Activated CD4-positive, alpha-beta T cell treated with anti-CD3 and anti-CD28 coated beads, Interleukin-2, amount 10 ng/mL, durations not matched to agents 24 days and 14 days (primary cell): ENCODE measurements around the gene RSBN1L. TPM values are rescaled to one million over a fixed set of nuclear protein-coding genes. Genes with fewer than 3 reads are reported as not detected.

Experiments
- DNase-seq: peaks from one replicate; pipeline ENCODE4 v3.0.0; 2022
- H3K27ac Mint-ChIP-seq: one replicate; pipeline ENCODE4 v1.8.0; 2022; ENCODE audit warnings: mild to moderate bottlenecking, mixed read lengths
- H3K27me3 Mint-ChIP-seq: one replicate; pipeline ENCODE4 v1.8.0; 2022; ENCODE audit warnings: mixed read lengths
- H3K36me3 Mint-ChIP-seq: one replicate; pipeline ENCODE4 v1.8.0; 2022; ENCODE audit warnings: low read depth, mild to moderate bottlenecking, mixed read lengths
- H3K4me1 Mint-ChIP-seq: one replicate; pipeline ENCODE4 v1.8.0; 2021; ENCODE audit warnings: mixed read lengths
- H3K4me3 Mint-ChIP-seq: one replicate; pipeline ENCODE4 v1.8.0; 2022; ENCODE audit warnings: mild to moderate bottlenecking, moderate library complexity, mixed read lengths
- H3K9me3 Mint-ChIP-seq: one replicate; pipeline ENCODE4 v1.8.0; 2021; ENCODE audit warnings: mixed read lengths
- intact Hi-C: fragments of 100-400 bp; cut with micrococcal nuclease; formaldehyde crosslinking; loops from one replicate; pipeline ENCODE4 v1.15.1; 2023
- total RNA-seq: library from RNA; stranded (reverse); gene quantifications from 2 replicates; pipeline ENCODE4 v1.2.3, GENCODE V29; 2022

RSBN1L gene
- total RNA-seq, 1 donor from 2014 or later = 31.3 TPM

DNA sequence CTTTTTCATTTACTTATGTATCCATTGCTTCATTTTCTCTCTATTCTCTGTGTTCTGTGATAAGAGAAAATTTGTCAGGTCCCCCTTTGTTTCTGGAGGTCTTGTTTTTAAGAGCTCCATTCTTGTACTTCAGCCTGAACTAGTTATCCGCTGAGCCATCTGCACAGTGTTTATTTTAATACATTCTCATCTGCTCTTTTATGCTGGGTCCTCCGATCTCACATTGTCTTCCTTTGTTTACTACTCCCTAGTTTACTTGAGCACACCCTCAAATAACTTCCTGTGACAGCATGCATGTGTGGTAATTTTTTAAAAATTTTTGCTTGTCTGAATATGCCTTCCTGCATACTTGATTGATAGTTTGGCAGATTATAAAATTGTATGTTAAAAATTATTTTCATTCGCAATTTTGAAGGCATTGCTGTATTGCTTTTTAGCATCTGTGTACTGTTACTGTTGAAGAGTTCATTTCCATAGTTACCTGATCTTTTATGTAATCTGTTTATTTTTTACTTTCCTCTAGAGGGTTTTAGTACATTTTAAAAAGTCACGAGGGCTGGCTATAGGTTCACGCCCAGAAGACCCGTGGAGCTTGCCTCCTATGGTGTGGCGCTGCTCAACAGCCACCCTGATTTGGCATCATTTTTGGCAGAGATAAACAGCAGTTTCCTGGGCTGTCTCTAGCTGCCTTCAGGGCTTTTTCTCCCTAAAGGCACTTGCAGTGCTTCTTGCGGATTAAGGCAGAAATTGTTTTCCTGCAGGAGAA, 31.9 kb downstream of the RSBN1L start:
- no peaks in the 10 kb centered on the region for H3K9me3 Mint-ChIP-seq
- peak overlapping the region; percentile 31 for H3K4me3 Mint-ChIP-seq
- intact Hi-C loops = no loop called here
- no peaks in the 10 kb centered on the region for H3K27me3 Mint-ChIP-seq
- peaks cover 24% of the 10 kb centered on the region for H3K4me1 Mint-ChIP-seq
- H3K27ac Mint-ChIP-seq = no peak overlapping the region
- DNase-seq = peak; percentile 51
- peaks cover 9% of the 10 kb centered on the region for H3K36me3 Mint-ChIP-seq

DNA sequence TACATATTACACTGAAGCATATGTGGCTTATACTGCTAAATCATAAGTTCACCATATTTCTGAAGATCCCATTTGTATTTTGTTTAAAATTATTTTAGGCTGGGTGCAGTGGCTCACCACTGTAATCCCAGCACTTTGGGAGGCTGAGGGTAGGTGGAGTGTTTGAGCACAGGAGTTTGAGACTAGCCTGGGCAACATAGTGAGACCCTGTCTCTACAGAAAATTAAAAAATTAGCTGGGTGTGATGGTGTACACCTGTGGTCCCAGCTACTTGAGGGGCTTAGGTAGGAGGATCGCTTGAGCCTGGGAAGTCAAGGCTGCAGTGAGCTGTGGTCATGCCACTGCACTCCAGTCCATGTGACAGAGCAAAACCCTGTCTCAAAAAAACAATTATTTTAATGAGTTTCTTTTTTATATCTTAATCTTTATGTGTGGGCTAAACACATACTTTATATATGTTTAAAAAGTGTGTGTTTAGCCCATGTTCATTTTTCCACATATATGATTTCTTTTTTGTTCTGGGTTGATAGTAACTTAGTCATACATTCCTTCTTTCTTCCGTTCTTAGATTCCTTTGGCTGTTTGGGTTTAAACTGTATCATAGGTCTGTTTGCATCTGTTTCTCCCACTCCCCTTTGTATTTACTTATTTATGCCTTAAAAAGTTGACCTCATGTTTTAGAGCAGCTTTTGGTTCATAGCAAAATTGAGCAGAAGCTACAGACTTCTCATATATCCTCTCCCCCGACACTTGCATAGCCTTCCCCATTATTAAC, 33.5 kb downstream of the RSBN1L start:
- peaks cover 9% of the 10 kb centered on the region for H3K36me3 Mint-ChIP-seq
- H3K27ac Mint-ChIP-seq = no peak overlapping the region
- DNase-seq = peak; percentile 27
- no peaks in the 10 kb centered on the region for H3K27me3 Mint-ChIP-seq
- peaks cover 25% of the 10 kb centered on the region for H3K4me1 Mint-ChIP-seq
- no peak overlapping the region for H3K4me3 Mint-ChIP-seq
- H3K9me3 Mint-ChIP-seq = no peaks in the 10 kb centered on the region
- intact Hi-C loops = no loop called here

DNA sequence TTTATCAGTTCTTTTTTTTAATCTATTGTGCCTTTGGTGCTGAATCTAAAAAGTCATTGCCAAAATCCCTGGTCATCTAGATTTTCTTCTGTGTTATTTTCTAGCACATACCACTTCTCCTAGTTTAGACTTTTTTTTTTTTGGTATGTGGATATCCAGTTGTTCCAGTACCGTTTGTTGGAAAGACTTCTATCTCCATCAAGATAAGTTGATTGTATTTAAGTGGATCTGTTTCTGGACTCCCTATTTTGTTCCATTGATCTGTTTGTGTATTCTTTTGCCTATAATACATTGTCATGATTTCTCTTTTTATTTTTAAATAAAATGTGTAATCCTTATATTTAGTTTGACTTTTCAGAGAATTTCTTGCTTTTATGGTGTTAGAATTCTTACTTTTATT, 35.5 kb downstream of the RSBN1L start:
- H3K4me1 Mint-ChIP-seq = peaks cover 27% of the 10 kb centered on the region
- H3K4me3 Mint-ChIP-seq = no peak overlapping the region
- peaks cover 12% of the 10 kb centered on the region for H3K36me3 Mint-ChIP-seq
- DNase-seq = no peak
- H3K27me3 Mint-ChIP-seq = no peaks in the 10 kb centered on the region
- no peak overlapping the region for H3K27ac Mint-ChIP-seq
- no peaks in the 10 kb centered on the region for H3K9me3 Mint-ChIP-seq
- intact Hi-C loops = no loop called here

DNA sequence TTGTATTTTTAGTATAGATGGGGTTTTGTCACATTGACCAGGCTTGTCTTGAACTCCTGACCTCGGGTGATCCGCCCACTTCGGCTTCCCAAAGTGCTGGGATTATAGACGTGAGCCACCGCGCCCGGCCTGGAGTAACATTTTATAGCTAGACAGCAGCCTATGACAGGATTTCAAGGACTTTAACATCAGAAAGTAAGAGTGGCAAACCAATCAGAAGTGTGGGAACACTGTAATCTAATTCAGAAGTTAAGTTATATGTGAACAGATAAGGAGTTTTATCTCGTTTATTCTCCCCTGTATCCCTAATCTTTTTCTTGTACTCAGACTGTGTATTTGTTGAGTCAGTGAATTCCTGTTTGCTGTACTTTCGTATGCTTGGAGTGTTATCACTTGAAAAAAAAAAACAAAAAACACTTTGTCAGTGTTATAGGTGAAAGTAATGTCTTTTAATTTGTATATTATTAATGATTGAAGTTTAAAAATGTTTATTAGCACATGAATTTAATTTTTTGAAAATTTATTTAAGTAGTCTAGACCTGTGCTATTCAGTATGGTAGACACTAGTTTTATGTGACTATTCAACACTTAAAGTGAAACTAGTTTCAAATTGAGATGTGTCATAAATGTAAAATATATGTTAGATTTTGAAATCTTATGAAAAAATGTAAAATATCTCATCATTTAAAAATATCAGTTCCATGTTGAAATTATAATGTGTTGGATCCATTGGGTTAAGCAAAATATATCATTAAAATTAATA, 38.6 kb downstream of the RSBN1L start:
- Mint-ChIP-seq H3K4me1 (peaks cover 15% of the 10 kb centered on the region), H3K9me3 (no peaks in the 10 kb centered on the region), H3K27me3 (no peaks in the 10 kb centered on the region), H3K36me3 (peaks cover 24% of the 10 kb centered on the region), H3K27ac (no peak overlapping the region), H3K4me3 (no peak overlapping the region)
- peak; percentile 43 for DNase-seq
- intact Hi-C loops = no loop called here

DNA sequence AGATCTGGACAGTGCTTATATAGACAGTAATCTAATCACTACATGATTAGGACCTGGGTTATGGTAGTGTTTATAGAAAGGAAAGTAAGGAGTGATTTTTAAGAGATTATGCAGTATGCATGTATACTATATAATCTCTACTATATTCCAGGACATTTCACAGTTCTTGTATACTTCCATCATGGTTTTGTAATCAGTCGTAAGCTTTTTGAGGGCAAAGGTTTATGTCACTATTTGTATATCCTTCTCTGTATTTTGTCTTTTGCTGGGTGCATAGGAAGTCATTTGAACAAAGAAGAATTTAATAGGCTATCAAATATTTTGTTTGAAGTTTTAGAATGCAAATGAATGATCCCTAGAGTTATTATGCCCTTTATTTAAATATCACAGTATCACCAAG, 39.2 kb downstream of the RSBN1L start:
- peaks cover 25% of the 10 kb centered on the region for H3K36me3 Mint-ChIP-seq
- no peaks in the 10 kb centered on the region for H3K9me3 Mint-ChIP-seq
- intact Hi-C loops = no loop called here
- no peak for DNase-seq
- no peaks in the 10 kb centered on the region for H3K27me3 Mint-ChIP-seq
- no peak overlapping the region for H3K27ac Mint-ChIP-seq
- no peak overlapping the region for H3K4me3 Mint-ChIP-seq
- peaks cover 12% of the 10 kb centered on the region for H3K4me1 Mint-ChIP-seq

DNA sequence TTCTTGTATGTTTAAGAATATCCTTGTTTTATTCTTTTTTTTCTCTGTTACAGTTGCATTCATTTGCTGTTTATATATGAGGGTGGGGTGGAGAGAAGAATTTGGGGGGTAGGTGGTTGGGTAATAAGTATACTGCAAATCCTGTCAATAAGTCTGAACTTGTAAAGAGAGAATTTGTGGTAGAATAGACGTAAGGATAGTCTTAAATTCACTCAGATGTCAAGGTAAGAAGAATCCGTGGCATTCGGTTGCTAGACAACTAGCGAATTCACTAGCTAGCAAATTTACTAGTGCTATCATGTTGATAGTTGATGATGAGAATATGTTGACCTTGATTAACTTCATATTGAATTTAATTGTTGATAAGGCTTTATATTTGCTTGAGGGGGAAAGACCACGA, 40.7 kb downstream of the RSBN1L start:
- intact Hi-C loops = no loop called here
- no peak overlapping the region for H3K4me3 Mint-ChIP-seq
- DNase-seq = no peak

DNA sequence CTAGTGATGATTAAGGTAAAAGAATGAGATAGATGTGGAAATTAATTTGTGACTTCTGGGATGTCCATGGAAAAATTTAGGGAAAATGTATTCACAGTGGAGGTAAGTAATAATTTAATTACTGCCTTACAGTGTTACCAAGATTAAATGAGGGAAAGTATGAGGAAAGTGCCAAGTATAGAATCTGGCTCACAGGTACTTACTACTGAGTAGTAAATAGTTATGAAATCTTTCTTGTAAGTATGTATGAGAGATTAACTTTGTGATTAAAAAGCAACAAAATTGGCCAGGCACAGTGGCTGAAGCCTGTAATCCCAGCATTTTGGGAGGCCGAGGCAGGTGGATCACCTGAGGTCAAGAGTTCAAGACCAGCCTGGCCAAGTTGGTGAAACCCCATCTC, 42.1 kb downstream of the RSBN1L start:
- Mint-ChIP-seq H3K9me3 (no peaks in the 10 kb centered on the region), H3K4me3 (no peak overlapping the region)

More for the DNA sequence above, 40.7 kb downstream of the RSBN1L start:
- H3K9me3 Mint-ChIP-seq = no peaks in the 10 kb centered on the region
- peaks cover 8% of the 10 kb centered on the region for H3K4me1 Mint-ChIP-seq
- H3K36me3 Mint-ChIP-seq = peaks cover 24% of the 10 kb centered on the region
- no peaks in the 10 kb centered on the region for H3K27me3 Mint-ChIP-seq
- H3K27ac Mint-ChIP-seq = no peak overlapping the region

DNA sequence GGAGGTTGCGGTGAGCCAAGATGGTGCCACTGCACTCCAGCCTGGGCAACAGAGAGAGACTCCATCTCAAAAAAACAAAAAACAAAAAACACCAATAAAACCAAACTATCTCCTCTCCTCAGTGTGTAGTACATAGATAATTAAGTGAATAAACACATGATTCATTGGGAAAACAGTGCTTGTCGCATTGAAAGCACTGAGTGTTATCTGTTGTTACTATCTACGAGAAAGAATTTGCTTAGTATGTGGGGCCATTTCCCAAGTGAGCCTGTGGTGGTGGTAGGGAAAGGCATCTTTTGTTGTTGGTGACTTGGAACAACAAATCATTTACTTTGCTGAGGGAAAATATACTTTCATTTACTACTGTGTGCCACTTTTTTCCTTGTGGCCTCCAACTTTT, 42.6 kb downstream of the RSBN1L start:
- H3K9me3 Mint-ChIP-seq = no peaks in the 10 kb centered on the region
- intact Hi-C loops = no loop called here
- no peak overlapping the region for H3K27ac Mint-ChIP-seq
- peak; percentile 52 for DNase-seq
- peaks cover 32% of the 10 kb centered on the region for H3K36me3 Mint-ChIP-seq
- H3K4me3 Mint-ChIP-seq = no peak overlapping the region
- H3K27me3 Mint-ChIP-seq = no peaks in the 10 kb centered on the region
- H3K4me1 Mint-ChIP-seq = peaks cover 2% of the 10 kb centered on the region

More for the DNA sequence above, 42.1 kb downstream of the RSBN1L start:
- intact Hi-C loops = no loop called here
- Mint-ChIP-seq H3K27me3 (no peaks in the 10 kb centered on the region), H3K27ac (no peak overlapping the region), H3K4me1 (peaks cover 2% of the 10 kb centered on the region), H3K36me3 (peaks cover 28% of the 10 kb centered on the region)
- DNase-seq = peak; percentile 35

DNA sequence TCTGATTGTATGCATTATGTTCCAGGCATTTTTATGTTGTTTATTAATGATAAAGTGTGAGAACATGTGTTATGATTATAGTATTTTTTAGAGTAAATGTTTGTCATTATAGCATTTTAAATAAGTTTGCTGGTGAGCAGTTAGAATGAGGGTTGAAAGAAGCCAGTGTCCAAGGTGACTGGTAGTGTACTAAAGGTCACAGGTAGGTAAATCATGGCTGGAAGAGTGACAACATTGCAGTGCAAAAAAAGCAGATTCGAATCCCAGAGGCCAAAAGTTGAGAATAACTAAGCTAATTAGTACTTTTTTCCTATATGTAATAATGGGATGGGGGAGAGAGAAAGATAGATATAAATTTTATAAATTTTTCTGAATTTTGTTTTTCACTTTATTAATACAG, 44.0 kb downstream of the RSBN1L start:
- Mint-ChIP-seq H3K4me1 (peaks cover 2% of the 10 kb centered on the region), H3K27me3 (no peaks in the 10 kb centered on the region), H3K4me3 (no peak overlapping the region), H3K27ac (no peak overlapping the region), H3K9me3 (no peaks in the 10 kb centered on the region), H3K36me3 (peaks cover 33% of the 10 kb centered on the region)
- no peak for DNase-seq
- intact Hi-C loops = no loop called here

DNA sequence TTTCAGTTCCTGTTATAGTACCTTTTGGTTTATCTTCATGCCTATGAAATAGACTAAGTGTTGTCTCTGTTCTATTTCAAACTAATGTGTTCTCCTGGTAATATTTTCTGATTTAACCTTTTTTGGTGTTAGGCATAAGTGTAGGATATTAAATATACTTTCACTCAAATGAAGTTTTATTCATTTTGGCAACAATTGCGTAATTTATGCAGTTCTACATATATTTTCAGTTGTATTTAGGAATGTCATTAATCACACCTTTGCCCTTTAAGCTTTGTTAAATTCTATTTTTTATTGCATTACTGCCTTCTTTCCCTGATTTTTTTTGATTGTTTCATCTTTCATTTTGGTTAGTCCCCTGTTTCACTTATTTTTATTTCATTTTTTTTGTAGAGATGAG, 47.3 kb downstream of the RSBN1L start:
- H3K4me3 Mint-ChIP-seq = no peak overlapping the region
- peaks cover 22% of the 10 kb centered on the region for H3K36me3 Mint-ChIP-seq

DNA sequence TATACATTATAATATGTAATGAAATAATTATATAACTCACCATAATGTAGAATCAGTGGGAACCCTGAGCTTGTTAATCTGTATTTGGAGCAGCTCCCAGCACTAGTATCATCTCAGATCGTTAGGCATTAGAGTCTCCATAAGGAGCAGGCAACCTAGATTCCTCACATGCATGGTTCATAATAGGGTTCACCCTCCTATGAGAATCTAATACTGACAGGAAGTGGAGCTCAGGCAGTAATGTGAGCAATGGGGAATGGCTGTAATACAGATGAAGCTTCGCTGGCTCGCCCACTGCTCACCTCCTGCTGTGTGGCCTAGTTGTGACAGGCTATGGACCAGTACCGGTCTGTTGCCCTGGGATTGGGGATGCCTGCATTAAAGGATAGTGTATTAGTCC, 49.5 kb downstream of the RSBN1L start:
- Mint-ChIP-seq H3K27ac (no peak overlapping the region), H3K4me1 (peaks cover 2% of the 10 kb centered on the region), H3K27me3 (no peaks in the 10 kb centered on the region), H3K4me3 (no peak overlapping the region), H3K36me3 (peaks cover 30% of the 10 kb centered on the region), H3K9me3 (no peaks in the 10 kb centered on the region)
- DNase-seq = peak; percentile 37
- intact Hi-C loops = no loop called here

More for the DNA sequence above, 47.3 kb downstream of the RSBN1L start:
- Mint-ChIP-seq H3K4me1 (peaks cover 2% of the 10 kb centered on the region), H3K27ac (no peak overlapping the region), H3K27me3 (no peaks in the 10 kb centered on the region), H3K9me3 (no peaks in the 10 kb centered on the region)
- intact Hi-C loops = no loop called here
- DNase-seq = no peak

DNA sequence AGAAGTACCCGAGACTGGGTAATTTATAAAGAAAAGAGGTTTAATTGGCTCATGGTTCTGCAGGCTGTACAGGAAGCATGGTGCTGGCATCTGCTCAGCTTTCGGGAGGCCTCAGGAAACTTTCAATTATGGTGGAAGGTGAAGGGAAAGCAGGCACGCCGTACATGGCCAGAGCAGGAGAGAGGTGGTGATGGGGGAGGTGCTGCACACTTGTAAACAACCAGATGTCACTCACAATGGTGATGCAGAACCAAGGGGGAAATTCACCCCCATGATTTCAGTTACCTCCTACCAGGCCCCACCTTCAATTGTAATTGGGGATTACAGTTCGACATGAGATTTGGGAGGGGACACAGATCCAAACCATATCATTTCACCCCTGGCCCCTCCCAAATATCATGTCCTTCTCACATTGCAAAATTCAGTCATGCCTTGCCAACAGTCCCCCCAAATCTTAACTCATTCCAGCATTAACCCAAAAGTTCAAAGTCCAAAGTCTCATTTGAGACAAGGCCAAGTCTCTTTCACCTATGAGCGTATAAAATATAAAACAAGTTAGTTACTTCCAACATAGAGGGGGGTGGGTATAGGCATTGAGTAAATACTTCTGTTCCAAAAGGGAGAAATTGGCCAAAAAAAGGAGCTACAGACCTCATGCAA, 50.0 kb downstream of the RSBN1L start:
- DNase-seq = peak; percentile 40
- intact Hi-C loops = no loop called here
- no peak overlapping the region for H3K27ac Mint-ChIP-seq
- no peak overlapping the region for H3K4me3 Mint-ChIP-seq
- H3K9me3 Mint-ChIP-seq = no peaks in the 10 kb centered on the region
- H3K4me1 Mint-ChIP-seq = peaks cover 2% of the 10 kb centered on the region
- H3K36me3 Mint-ChIP-seq = peaks cover 33% of the 10 kb centered on the region
- H3K27me3 Mint-ChIP-seq = no peaks in the 10 kb centered on the region

DNA sequence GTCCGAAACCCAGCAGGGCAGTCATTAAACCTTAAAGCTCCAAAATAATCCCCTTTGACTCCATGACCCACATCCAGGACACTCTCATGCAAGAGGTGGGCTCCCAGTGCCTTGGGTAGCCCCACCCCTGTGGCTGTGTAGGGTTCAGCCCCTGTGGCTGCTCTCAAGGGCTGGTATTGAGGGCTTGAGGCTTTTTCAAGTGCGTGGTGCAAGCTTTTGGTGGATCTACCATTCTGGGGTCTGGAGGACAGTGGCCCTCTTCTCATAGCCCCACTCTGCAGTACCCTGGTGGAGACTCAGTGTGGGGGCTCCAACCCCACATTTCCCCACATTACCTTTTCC, 50.5 kb downstream of the RSBN1L start:
- DNase-seq = peak; percentile 52
- intact Hi-C loops = no loop called here
- Mint-ChIP-seq H3K4me3 (no peak overlapping the region), H3K4me1 (peaks cover 2% of the 10 kb centered on the region), H3K27me3 (no peaks in the 10 kb centered on the region), H3K36me3 (peaks cover 33% of the 10 kb centered on the region), H3K27ac (no peak overlapping the region), H3K9me3 (no peaks in the 10 kb centered on the region)
